DND-41 (cell line): ENCODE measurements around the gene LIF.

ENCODE experiments used
- ATAC-seq: fragments of 200-7000 bp; cut with Tn5 transposase; 3 replicates; pipeline ENCODE4 v1.9.1; 2021; ENCODE audit warnings: low read depth; ENCODE audit not compliant: insufficient read depth
- DNase-seq: peaks from one replicate; pipeline ENCODE4 v3.0.0-alpha.2; 2020
- H2AFZ ChIP-seq: 2 replicates; pipeline ENCODE4 v1.6.0; 2012; ENCODE audit warnings: low read depth, low read length
- H3K27ac ChIP-seq: 2 replicates; pipeline ENCODE4 v1.5.1; 2012; ENCODE audit warnings: low read length, inconsistent platforms
- H3K27me3 ChIP-seq: fragments of 200-600 bp; sonication (generic); 2 replicates; pipeline ENCODE4 v1.6.0; 2012; ENCODE audit warnings: low read length, mild to moderate bottlenecking, inconsistent platforms; ENCODE audit not compliant: insufficient read depth, poor library complexity
- H3K36me3 ChIP-seq: 2 replicates; pipeline ENCODE4 v1.5.1; 2012; ENCODE audit warnings: low read length, inconsistent platforms; ENCODE audit not compliant: insufficient read depth
- H3K4me1 ChIP-seq: 2 replicates; pipeline ENCODE4 v1.5.1; 2012; ENCODE audit warnings: mild to moderate bottlenecking, low read length; ENCODE audit not compliant: insufficient read depth
- H3K4me2 ChIP-seq: 2 replicates; pipeline ENCODE4 v1.6.0; 2012; ENCODE audit warnings: mild to moderate bottlenecking, moderate library complexity, low read length, inconsistent platforms; ENCODE audit not compliant: insufficient read depth
- H3K4me3 ChIP-seq, 2 experiments: fragments of 200-600 bp in 1 of 2; shearing (Covaris generic) in 1 of 2; 2 replicates each; pipeline ENCODE4 v1.5.1; 2012 to 2016; ENCODE audit warnings: inconsistent platforms in 2 of 2, low read length in 2 of 2, mild to moderate bottlenecking in 2 of 2, low read depth in 1 of 2, moderate library complexity in 1 of 2
- H3K79me2 ChIP-seq: 2 replicates; pipeline ENCODE4 v1.6.0; 2012; ENCODE audit warnings: low read length, inconsistent platforms; ENCODE audit not compliant: insufficient read depth
- H3K9ac ChIP-seq: 2 replicates; pipeline ENCODE4 v1.6.0; 2012; ENCODE audit warnings: low read depth, mild to moderate bottlenecking, inconsistent platforms, low read length, moderate library complexity
- H3K9me3 ChIP-seq: 2 replicates; pipeline ENCODE4 v1.5.1; 2012; ENCODE audit warnings: low read length, moderate library complexity, mild to moderate bottlenecking, inconsistent platforms; ENCODE audit not compliant: insufficient read depth, severe bottlenecking
- H4K20me1 ChIP-seq: 2 replicates; pipeline ENCODE4 v1.6.0; 2012; ENCODE audit warnings: low read length; ENCODE audit not compliant: insufficient read depth
- CTCF ChIP-seq: IDR thresholded peaks from 2 replicates; pipeline ENCODE4 v1.5.1; 2012; ENCODE audit warnings: borderline replicate concordance, low read length, moderate library complexity, mild to moderate bottlenecking; ENCODE audit not compliant: poor library complexity, severe bottlenecking; ENCODE audit errors: extremely low read depth
- EZH2 ChIP-seq: IDR thresholded peaks from 3 replicates; pipeline ENCODE4 v1.6.1; 2012; ENCODE audit warnings: borderline replicate concordance, low read depth, mild to moderate bottlenecking, moderate library complexity, low read length, inconsistent platforms; ENCODE audit not compliant: severe bottlenecking

LIF gene

GRCh38 chr22:30249049-30250038, 2.8 kb upstream of the LIF start:
- DNase-seq: no peak
- Histone ChIP-seq H3K27ac (no peak overlapping the region), H3K79me2 (no peaks in the 10 kb centered on the region), H3K36me3 (no peaks in the 10 kb centered on the region), H3K9ac (no peak overlapping the region), H3K9me3 (no peaks in the 10 kb centered on the region), H3K27me3 (no peaks in the 10 kb centered on the region), H3K4me3 (no peak overlapping the region), H2AFZ (no peak overlapping the region), H4K20me1 (no peaks in the 10 kb centered on the region), H3K4me2 (no peak overlapping the region), H3K4me1 (peaks cover 51% of the 10 kb centered on the region)
- TF ChIP-seq EZH2 (no peak), CTCF (no peak)
- ATAC-seq: no peak

GRCh38 chr22:30248484-30248883, 1.9 kb upstream of the LIF start:
- Histone ChIP-seq H3K27me3 (no peaks in the 10 kb centered on the region), H3K4me3 (no peak overlapping the region), H3K27ac (no peak overlapping the region), H2AFZ (no peak overlapping the region), H4K20me1 (no peaks in the 10 kb centered on the region), H3K79me2 (no peaks in the 10 kb centered on the region), H3K36me3 (peaks cover 2% of the 10 kb centered on the region; the same call in 1 of the 2 replicates), H3K9ac (no peak overlapping the region), H3K4me2 (no peak overlapping the region), H3K4me1 (peaks cover 48% of the 10 kb centered on the region), H3K9me3 (no peaks in the 10 kb centered on the region)
- TF ChIP-seq EZH2: no peak
- no peak for TF ChIP-seq CTCF
- DNase-seq (no peak), ATAC-seq (no peak)

GRCh38 chr22:30247974-30248373, 1.4 kb upstream of the LIF start:
- no peak for ATAC-seq
- no peak overlapping the region for H3K4me2 ChIP-seq
- no peak overlapping the region for H3K9ac ChIP-seq
- no peak for DNase-seq
- no peaks in the 10 kb centered on the region for H3K27me3 ChIP-seq
- no peak overlapping the region for H3K27ac ChIP-seq
- H3K9me3 ChIP-seq: no peaks in the 10 kb centered on the region
- no peak overlapping the region for H3K4me3 ChIP-seq
- H2AFZ ChIP-seq: no peak overlapping the region
- no peaks in the 10 kb centered on the region for H3K79me2 ChIP-seq
- peaks cover 43% of the 10 kb centered on the region for H3K4me1 ChIP-seq
- H4K20me1 ChIP-seq: no peaks in the 10 kb centered on the region
- TF ChIP-seq CTCF (no peak), EZH2 (no peak)
- H3K36me3 ChIP-seq: peaks cover 2% of the 10 kb centered on the region; the same call in 1 of the 2 replicates
